SK-N-MC (cell line): ENCODE data around the gene PSG6.
"Not testable (repeated sequence)": the region's sequence is repeated elsewhere in the genome, so short reads cannot be mapped to it uniquely, and the experiment has no call there.

Experiments
- DNase-seq: peaks from one replicate; pipeline ENCODE4 v3.0.0-alpha.2; 2011; ENCODE audit warnings: low read depth, low spot score
- H3K27ac ChIP-seq: fragments of 200-600 bp; sonication (generic); 2 replicates; pipeline ENCODE4 v1.5.1; 2016; ENCODE audit warnings: mixed run types
- H3K36me3 ChIP-seq: fragments of 200-600 bp; sonication (generic); 2 replicates; pipeline ENCODE4 v1.6.1; 2017; ENCODE audit warnings: antibody characterized with exemption, low read length, mixed read lengths; ENCODE audit not compliant: insufficient read depth
- H3K4me3 ChIP-seq: fragments of 200-600 bp; sonication (generic); 2 replicates; pipeline ENCODE4 v1.5.1; 2016
- H3K9ac ChIP-seq: fragments of 200-600 bp; sonication (generic); 2 replicates; pipeline ENCODE4 v1.8.0; 2017; ENCODE audit warnings: mixed run types, mixed read lengths; ENCODE audit not compliant: insufficient read length
- H3K9me3 ChIP-seq: fragments of 200-600 bp; sonication (generic); 2 replicates; pipeline ENCODE4 v1.6.1; 2017; ENCODE audit warnings: low read depth, mild to moderate bottlenecking, antibody characterized with exemption, low read length, moderate library complexity, mixed read lengths
- EZH2 ChIP-seq: fragments of 200-600 bp; sonication (generic); IDR thresholded peaks from one replicate; pipeline ENCODE4 v1.6.1; 2017; ENCODE audit warnings: antibody characterized with exemption
- FOXP2 ChIP-seq: optimal IDR thresholded peaks from 2 replicates; pipeline ENCODE3; 2011; ENCODE audit warnings: mild to moderate bottlenecking, moderate library complexity; ENCODE audit not compliant: insufficient read depth; ENCODE audit errors: extremely low read length, control extremely low read depth
- POLR2AphosphoS5 ChIP-seq: IDR thresholded peaks from 2 replicates; pipeline ENCODE4 v1.6.1; 2012; ENCODE audit warnings: mild to moderate bottlenecking, low read depth, low read length, borderline replicate concordance

The PSG6 gene

GRCh38 chr19:42872608-42873007 lies 45.1 kb downstream of the PSG6 start:
- no peak overlapping the region for H3K4me3 ChIP-seq
- DNase-seq: no peak
- no peak overlapping the region for H3K9ac ChIP-seq
- no peaks in the 10 kb centered on the region for H3K36me3 ChIP-seq
- no peak for TF ChIP-seq POLR2AphosphoS5
- TF ChIP-seq EZH2: no peak
- no peak for TF ChIP-seq FOXP2
- no peak overlapping the region for H3K27ac ChIP-seq
- no peaks in the 10 kb centered on the region for H3K9me3 ChIP-seq

GRCh38 chr19:42857544-42857867 lies 60.2 kb downstream of the PSG6 start:
- TF ChIP-seq FOXP2 (no peak), EZH2 (no peak), POLR2AphosphoS5 (no peak)
- Histone ChIP-seq H3K36me3 (no peaks in the 10 kb centered on the region), H3K27ac (no peak overlapping the region), H3K9me3 (no peaks in the 10 kb centered on the region), H3K4me3 (no peak overlapping the region), H3K9ac (no peak overlapping the region)
- no peak for DNase-seq

DNA sequence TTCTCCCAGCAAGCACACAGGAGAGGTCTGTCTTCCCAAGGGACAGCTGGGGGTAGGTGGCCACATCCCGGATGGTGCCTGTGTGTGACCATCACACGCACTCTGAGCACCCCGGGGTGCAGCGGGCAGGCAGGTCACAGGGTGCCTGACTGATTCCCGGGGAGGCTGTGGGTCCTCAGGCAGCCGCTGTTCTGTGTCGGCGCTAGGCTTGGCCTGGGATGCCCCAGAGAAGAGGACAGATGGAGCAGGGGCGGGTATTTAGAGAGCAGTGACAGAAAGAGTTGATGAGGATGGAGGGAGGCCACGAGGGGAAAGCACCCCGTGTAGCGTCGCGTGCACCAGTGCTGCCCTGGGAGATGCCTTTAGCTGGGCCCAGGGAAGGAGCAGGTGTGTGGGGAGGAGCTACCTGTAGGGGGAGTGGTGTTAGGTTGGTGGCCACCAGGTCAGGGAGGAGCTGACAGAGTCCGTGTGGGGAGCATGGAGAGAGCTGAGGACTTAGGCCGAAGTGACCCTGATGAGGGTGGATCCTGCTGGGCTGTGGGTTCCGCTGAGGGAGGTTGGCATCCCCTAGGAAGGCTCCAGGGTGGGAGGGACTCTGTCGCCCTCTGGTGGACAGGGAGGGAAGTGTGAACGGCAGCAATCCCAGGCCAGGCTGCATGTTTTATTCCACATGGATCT lies 60.7 kb downstream of the PSG6 start:
- DNase-seq, H3K9ac ChIP-seq, H3K27ac ChIP-seq, H3K36me3 ChIP-seq, H3K9me3 ChIP-seq, H3K4me3 ChIP-seq: not testable (repeated sequence)

DNA sequence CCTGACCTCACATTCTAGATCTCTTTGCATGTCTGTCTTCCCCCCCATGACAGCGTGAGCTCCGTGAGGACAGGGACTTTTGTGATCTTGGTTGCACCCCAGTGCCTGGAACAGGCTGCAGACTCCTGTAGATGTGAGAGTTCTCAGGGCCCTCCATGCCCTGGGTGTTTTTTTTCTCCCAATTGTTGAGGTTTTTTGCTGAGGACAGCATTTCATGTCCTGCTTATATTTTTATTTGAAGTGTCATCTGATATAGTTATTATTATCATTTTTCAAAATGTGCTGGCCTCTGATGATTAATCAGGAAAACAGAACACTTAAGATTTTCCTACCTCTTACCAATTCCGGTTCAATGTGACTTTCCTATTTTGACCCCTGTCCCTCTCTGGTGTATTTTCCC lies 62.9 kb downstream of the PSG6 start:
- H3K9me3 ChIP-seq, H3K36me3 ChIP-seq, H3K27ac ChIP-seq, DNase-seq, H3K4me3 ChIP-seq, H3K9ac ChIP-seq: not testable (repeated sequence)

DNA sequence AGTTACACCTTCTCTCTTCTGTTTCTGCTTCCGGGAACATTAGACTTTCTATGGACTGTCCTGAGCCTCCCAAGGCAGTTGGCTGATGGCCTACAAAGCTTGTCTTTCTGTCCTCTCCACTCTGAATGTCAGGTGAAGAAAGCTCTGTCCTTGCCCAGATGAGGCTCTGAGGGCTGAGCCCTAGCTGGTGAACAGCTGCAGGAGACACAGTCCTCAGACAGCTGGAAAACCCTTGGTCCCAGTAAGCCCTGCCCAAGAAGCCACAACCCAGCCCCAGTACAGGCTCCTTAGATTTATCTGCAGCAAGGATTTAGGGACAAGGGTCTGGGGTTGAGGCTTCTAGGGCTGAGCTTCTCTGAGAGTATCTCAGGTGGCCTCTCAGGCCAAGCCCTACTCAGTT lies 64.5 kb downstream of the PSG6 start:
- H3K36me3 ChIP-seq, H3K4me3 ChIP-seq, DNase-seq, H3K9me3 ChIP-seq, H3K27ac ChIP-seq, H3K9ac ChIP-seq: not testable (repeated sequence)

GRCh38 chr19:42852821-42853220 lies 64.9 kb downstream of the PSG6 start:
- not testable (repeated sequence) for H3K36me3 ChIP-seq, H3K9ac ChIP-seq, DNase-seq, H3K9me3 ChIP-seq, H3K4me3 ChIP-seq, H3K27ac ChIP-seq
